Measurements from ENCODE around the gene MAP1LC3B2.

The MAP1LC3B2 gene

GRCh38 chr12:116535241-116535640, 23.9 kb upstream of the MAP1LC3B2 start:
- no peak for TF ChIP-seq CTCF (conservative IDR thresholded peaks at IDR 0.05; ENCODE audit: control insufficient read depth, insufficient read depth, low read depth, low read length)
- no peak overlapping the region for H3K4me3 ChIP-seq (ENCODE audit: control insufficient read depth, low read depth, low read length)
- DNase-seq (ENCODE audit: low read depth) = no peak

- DNase-seq (ENCODE audit: low read depth) = no peak
- no peak overlapping the region for H3K4me3 ChIP-seq (ENCODE audit: control insufficient read depth, low read depth, low read length)
- TF ChIP-seq CTCF (conservative IDR thresholded peaks at IDR 0.05; ENCODE audit: control insufficient read depth, insufficient read depth, low read depth, low read length) = no peak
Measured at GRCh38 chr12:116537101-116537904, 21.9 kb upstream of the MAP1LC3B2 start.

- no peak for TF ChIP-seq CTCF (conservative IDR thresholded peaks at IDR 0.05; ENCODE audit: control insufficient read depth, insufficient read depth, low read depth, low read length)
- no peak overlapping the region for H3K4me3 ChIP-seq (ENCODE audit: control insufficient read depth, low read depth, low read length)
- no peak for DNase-seq (ENCODE audit: low read depth)
Measured at GRCh38 chr12:116538076-116538591, 21.0 kb upstream of the MAP1LC3B2 start.

- no peak for DNase-seq (ENCODE audit: low read depth)
- no peak overlapping the region for H3K4me3 ChIP-seq (ENCODE audit: control insufficient read depth, low read depth, low read length)
- no peak for TF ChIP-seq CTCF (conservative IDR thresholded peaks at IDR 0.05; ENCODE audit: control insufficient read depth, insufficient read depth, low read depth, low read length)
Measured at GRCh38 chr12:116538682-116539305, 20.4 kb upstream of the MAP1LC3B2 start.

GRCh38 chr12:116539361-116539771, 19.8 kb upstream of the MAP1LC3B2 start:
- peak; percentile 64 for DNase-seq (ENCODE audit: low read depth)
- no peak overlapping the region for H3K4me3 ChIP-seq (ENCODE audit: control insufficient read depth, low read depth, low read length)
- TF ChIP-seq CTCF (conservative IDR thresholded peaks at IDR 0.05; ENCODE audit: control insufficient read depth, insufficient read depth, low read depth, low read length) = no peak

GRCh38 chr12:116539905-116540482, 19.2 kb upstream of the MAP1LC3B2 start:
- DNase-seq (ENCODE audit: low read depth) = peak; percentile 81
- no peak for TF ChIP-seq CTCF (conservative IDR thresholded peaks at IDR 0.05; ENCODE audit: control insufficient read depth, insufficient read depth, low read depth, low read length)
- no peak overlapping the region for H3K4me3 ChIP-seq (ENCODE audit: control insufficient read depth, low read depth, low read length)
